ENCODE results near the gene NPIPA8.
"Not testable (repeated sequence)": the region's sequence is repeated elsewhere in the genome, so short reads cannot be mapped to it uniquely, and the experiment has no call there.

Gene NPIPA8

GRCh38 chr16:18297714-18298113, 38.8 kb downstream of the NPIPA8 start:
- not testable (repeated sequence) for H3K4me1 ChIP-seq (ENCODE audit: insufficient read depth, low read length); H3K9ac ChIP-seq (ENCODE audit: low read depth, low read length); H3K36me3 ChIP-seq (ENCODE audit: insufficient read depth, low read length); H3K9me3 ChIP-seq (ENCODE audit: control insufficient read depth, insufficient read depth, low read length)

GRCh38 chr16:18296931-18297330, 39.6 kb downstream of the NPIPA8 start:
- H3K4me1 ChIP-seq (ENCODE audit: insufficient read depth, low read length); H3K36me3 ChIP-seq (ENCODE audit: insufficient read depth, low read length); H3K9ac ChIP-seq (ENCODE audit: low read depth, low read length); H3K9me3 ChIP-seq (ENCODE audit: control insufficient read depth, insufficient read depth, low read length): not testable (repeated sequence)

- H3K9me3 ChIP-seq (ENCODE audit: control insufficient read depth, insufficient read depth, low read length); H3K36me3 ChIP-seq (ENCODE audit: insufficient read depth, low read length); H3K4me1 ChIP-seq (ENCODE audit: insufficient read depth, low read length); H3K9ac ChIP-seq (ENCODE audit: low read depth, low read length): not testable (repeated sequence)
Observed at GRCh38 chr16:18294371-18294770, 42.2 kb downstream of the NPIPA8 start.

GRCh38 chr16:18293337-18293956, 43.1 kb downstream of the NPIPA8 start:
- H3K9ac ChIP-seq (ENCODE audit: low read depth, low read length); H3K9me3 ChIP-seq (ENCODE audit: control insufficient read depth, insufficient read depth, low read length); H3K36me3 ChIP-seq (ENCODE audit: insufficient read depth, low read length); H3K4me1 ChIP-seq (ENCODE audit: insufficient read depth, low read length): not testable (repeated sequence)

GRCh38 chr16:18290959-18291358, 45.6 kb downstream of the NPIPA8 start:
- not testable (repeated sequence) for H3K36me3 ChIP-seq (ENCODE audit: insufficient read depth, low read length); H3K9me3 ChIP-seq (ENCODE audit: control insufficient read depth, insufficient read depth, low read length); H3K9ac ChIP-seq (ENCODE audit: low read depth, low read length); H3K4me1 ChIP-seq (ENCODE audit: insufficient read depth, low read length)

- not testable (repeated sequence) for H3K9me3 ChIP-seq (ENCODE audit: control insufficient read depth, insufficient read depth, low read length); H3K9ac ChIP-seq (ENCODE audit: low read depth, low read length); H3K4me1 ChIP-seq (ENCODE audit: insufficient read depth, low read length); H3K36me3 ChIP-seq (ENCODE audit: insufficient read depth, low read length)
Observed at GRCh38 chr16:18286342-18286741, 50.2 kb downstream of the NPIPA8 start.

- H3K9ac ChIP-seq (ENCODE audit: low read depth, low read length); H3K9me3 ChIP-seq (ENCODE audit: control insufficient read depth, insufficient read depth, low read length); H3K36me3 ChIP-seq (ENCODE audit: insufficient read depth, low read length); H3K4me1 ChIP-seq (ENCODE audit: insufficient read depth, low read length): not testable (repeated sequence)
Observed at GRCh38 chr16:18280319-18280718, 56.2 kb downstream of the NPIPA8 start.

- not testable (repeated sequence) for H3K36me3 ChIP-seq (ENCODE audit: insufficient read depth, low read length); H3K9ac ChIP-seq (ENCODE audit: low read depth, low read length); H3K9me3 ChIP-seq (ENCODE audit: control insufficient read depth, insufficient read depth, low read length); H3K4me1 ChIP-seq (ENCODE audit: insufficient read depth, low read length)
Observed at GRCh38 chr16:18276756-18277155, 59.8 kb downstream of the NPIPA8 start.

GRCh38 chr16:18270171-18270570, 66.4 kb downstream of the NPIPA8 start:
- H3K9ac ChIP-seq (ENCODE audit: low read depth, low read length); H3K36me3 ChIP-seq (ENCODE audit: insufficient read depth, low read length); H3K9me3 ChIP-seq (ENCODE audit: control insufficient read depth, insufficient read depth, low read length); H3K4me1 ChIP-seq (ENCODE audit: insufficient read depth, low read length): not testable (repeated sequence)

All from ES-I3 (cell line).